IgD-negative memory B cell (primary cell): Measurements from ENCODE around the gene DOCK1. TPM values are rescaled to one million over a fixed set of nuclear protein-coding genes. Genes with fewer than 3 reads are reported as not detected.

ENCODE experiments used
- H3K27ac Mint-ChIP-seq, 3 donors: one replicate each; pipeline ENCODE4 v1.8.0; 2020 to 2022; ENCODE audit warnings: mild to moderate bottlenecking in 3 of 3, mixed read lengths in 3 of 3, moderate library complexity in 1 of 3
- H3K27me3 Mint-ChIP-seq: one replicate; pipeline ENCODE4 v1.8.0; 2021; ENCODE audit warnings: mixed read lengths
- H3K36me3 Mint-ChIP-seq: one replicate; pipeline ENCODE4 v1.8.0; 2020; ENCODE audit warnings: mild to moderate bottlenecking, mixed read lengths
- H3K4me1 Mint-ChIP-seq, 3 donors: one replicate each; pipeline ENCODE4 v1.8.0; 2020 to 2022; ENCODE audit warnings: mixed read lengths in 3 of 3, mild to moderate bottlenecking in 1 of 3
- H3K4me3 Mint-ChIP-seq, 4 donors: one replicate each; pipeline ENCODE4 v1.8.0; 2020 to 2022; ENCODE audit warnings: mild to moderate bottlenecking in 4 of 4, mixed read lengths in 4 of 4, moderate library complexity in 3 of 4
- H3K9me3 Mint-ChIP-seq, 3 donors: one replicate each; pipeline ENCODE4 v1.8.0; 2020 to 2021; ENCODE audit warnings: mixed read lengths in 3 of 3, mild to moderate bottlenecking in 1 of 3
- polyA plus RNA-seq: library from polyadenylated mRNA; unstranded; fragments of 300-500 nt; fragmentation: Illumina TruSeq; gene quantifications from one replicate; pipeline ENCODE4 v1.2.3, GENCODE V29; 2021

Gene DOCK1
- polyA plus RNA-seq, 1 donor from 2014 or later: not detected

DNA sequence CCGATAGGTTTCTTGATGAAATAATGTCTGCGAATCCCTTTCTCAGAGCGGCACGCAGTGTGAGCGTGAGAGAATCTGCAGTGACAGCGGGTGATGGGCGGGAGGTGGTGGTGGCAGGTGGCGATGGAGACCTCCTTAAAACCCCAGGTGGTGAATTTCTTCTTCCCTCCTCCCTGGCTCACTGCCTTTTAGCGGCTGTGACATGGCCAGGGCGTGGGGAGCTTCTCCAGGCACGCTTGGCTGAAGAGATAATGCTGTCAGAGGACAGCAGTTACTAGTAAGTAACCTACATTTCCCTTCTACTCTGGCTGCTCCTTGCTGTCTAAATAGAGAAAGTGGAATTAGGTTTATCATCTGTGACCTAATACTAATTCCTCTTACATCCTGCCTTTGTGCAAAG lies 432.6 kb downstream of the DOCK1 start:
- Mint-ChIP-seq H3K4me1 (no peaks in the 10 kb centered on the region), H3K36me3 (no peaks in the 10 kb centered on the region), H3K4me3 (no peak overlapping the region), H3K9me3 (no peaks in the 10 kb centered on the region), H3K27me3 (no peaks in the 10 kb centered on the region), H3K27ac (no peak overlapping the region)

DNA sequence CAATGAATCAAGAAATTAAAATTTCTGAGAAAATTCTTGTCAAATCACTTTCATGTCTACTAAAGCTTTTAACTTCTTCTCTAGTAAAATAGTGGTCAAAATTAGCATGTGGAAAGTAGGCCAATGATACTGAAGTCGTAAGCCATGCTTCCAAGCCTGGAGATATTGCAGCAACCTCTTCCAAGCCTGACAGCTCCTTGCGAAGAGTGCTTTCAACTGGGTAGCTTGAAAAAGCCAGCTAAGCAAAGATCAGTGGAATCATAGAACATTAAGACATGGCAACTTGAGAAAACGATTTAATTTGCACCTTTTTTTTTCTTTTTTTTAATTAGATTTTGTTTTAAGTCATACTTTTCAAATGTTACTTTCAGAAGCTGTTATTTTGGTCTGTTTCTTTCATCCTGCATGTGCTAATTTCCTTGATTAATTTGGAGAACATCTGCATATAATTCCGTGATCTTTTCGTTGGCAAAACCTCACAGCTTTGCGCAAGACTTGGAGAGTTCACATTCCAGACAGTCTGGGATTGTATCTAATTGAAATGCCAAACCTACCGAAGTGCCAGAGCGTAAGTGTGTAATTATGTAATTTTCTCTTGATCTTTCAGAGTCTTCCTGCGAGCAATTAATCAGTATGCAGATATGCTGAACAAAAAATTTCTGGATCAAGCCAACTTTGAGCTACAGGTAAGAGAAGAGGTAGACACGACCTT lies 433.3 kb downstream of the DOCK1 start:
- H3K27ac Mint-ChIP-seq: no peak overlapping the region
- no peaks in the 10 kb centered on the region for H3K9me3 Mint-ChIP-seq
- H3K36me3 Mint-ChIP-seq: no peaks in the 10 kb centered on the region
- no peaks in the 10 kb centered on the region for H3K27me3 Mint-ChIP-seq
- H3K4me1 Mint-ChIP-seq: no peaks in the 10 kb centered on the region
- no peak overlapping the region for H3K4me3 Mint-ChIP-seq

DNA sequence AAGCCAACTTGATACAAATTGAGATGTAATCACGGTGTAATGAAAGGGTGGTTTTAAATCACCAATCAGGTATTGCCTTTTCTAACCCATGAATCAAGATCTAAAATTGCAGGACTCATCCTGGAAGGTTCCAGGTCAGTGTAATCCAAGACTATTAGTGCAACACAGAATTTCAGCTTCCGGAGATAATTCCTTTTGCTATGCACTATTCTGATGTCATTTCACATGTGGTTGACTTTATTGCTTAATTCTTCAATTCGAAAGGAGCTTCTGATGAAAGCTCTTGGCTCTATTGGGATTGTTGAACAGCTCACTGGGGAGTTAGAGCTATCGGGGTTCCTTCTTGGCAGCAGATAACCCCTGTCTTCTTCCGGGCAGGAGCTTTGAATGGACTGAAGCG lies 438.6 kb downstream of the DOCK1 start:
- Mint-ChIP-seq H3K27me3 (no peaks in the 10 kb centered on the region), H3K9me3 (no peaks in the 10 kb centered on the region), H3K4me3 (no peak overlapping the region), H3K4me1 (no peaks in the 10 kb centered on the region), H3K27ac (no peak overlapping the region), H3K36me3 (no peaks in the 10 kb centered on the region)

DNA sequence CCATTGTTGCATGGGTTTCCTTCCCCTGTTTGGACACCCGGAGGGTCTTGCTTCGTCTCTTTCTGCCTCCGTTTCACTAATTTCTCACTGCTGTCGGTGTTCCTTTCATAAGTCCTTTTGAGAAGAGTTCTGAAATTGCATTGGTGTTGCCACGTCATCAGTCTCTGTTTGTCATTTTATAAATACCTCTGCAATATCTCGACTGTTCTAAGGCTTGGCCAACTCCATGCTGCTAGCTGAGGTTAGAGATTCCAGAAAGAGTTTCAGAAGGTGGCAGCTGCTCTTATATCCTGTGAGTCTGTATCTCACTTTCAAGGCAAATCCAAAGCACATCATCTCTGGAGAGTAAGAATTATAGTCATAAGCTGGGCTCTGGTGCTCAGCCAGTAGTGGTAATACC lies 439.1 kb downstream of the DOCK1 start:
- Mint-ChIP-seq H3K27ac (no peak overlapping the region), H3K27me3 (no peaks in the 10 kb centered on the region), H3K36me3 (no peaks in the 10 kb centered on the region), H3K9me3 (no peaks in the 10 kb centered on the region), H3K4me1 (no peaks in the 10 kb centered on the region), H3K4me3 (no peak overlapping the region)

DNA sequence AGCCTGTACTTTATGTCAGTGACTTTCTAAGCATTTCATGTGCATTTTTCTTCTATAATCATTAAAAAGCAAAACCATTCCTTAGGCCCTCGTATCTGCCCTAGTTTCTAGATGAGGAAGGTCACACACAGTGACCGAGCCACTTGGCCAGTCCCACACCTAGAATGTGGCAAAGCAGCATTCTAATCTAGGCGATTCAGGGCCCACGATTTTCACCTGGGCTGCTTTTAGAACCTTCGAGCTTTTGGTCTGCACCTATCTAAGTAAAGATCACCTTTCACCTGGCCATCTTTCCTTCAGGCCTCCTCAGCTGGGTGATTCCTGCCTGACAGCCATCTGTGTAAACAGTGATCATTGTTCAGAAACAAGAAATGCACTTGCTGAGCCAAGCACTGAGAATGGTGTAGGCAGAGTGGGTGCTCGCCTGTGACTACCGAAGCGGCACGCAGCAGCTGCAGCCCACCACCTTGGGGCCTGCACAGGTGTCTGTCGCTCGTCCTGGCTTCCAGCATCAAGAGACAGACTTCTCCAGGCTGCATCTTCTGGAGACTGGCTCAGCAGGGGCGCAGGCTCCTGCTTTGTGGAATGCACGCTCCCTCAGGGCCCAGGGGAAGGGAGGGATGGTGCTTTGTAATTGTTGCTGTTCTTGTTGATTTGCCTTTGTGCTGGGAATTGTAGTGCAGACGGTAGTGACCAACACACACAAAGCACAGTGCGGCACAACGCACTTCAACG lies 440.2 kb downstream of the DOCK1 start:
- no peak overlapping the region for H3K27ac Mint-ChIP-seq
- H3K36me3 Mint-ChIP-seq: no peaks in the 10 kb centered on the region
- no peaks in the 10 kb centered on the region for H3K27me3 Mint-ChIP-seq
- no peaks in the 10 kb centered on the region for H3K4me1 Mint-ChIP-seq
- H3K4me3 Mint-ChIP-seq: no peak overlapping the region
- no peaks in the 10 kb centered on the region for H3K9me3 Mint-ChIP-seq

DNA sequence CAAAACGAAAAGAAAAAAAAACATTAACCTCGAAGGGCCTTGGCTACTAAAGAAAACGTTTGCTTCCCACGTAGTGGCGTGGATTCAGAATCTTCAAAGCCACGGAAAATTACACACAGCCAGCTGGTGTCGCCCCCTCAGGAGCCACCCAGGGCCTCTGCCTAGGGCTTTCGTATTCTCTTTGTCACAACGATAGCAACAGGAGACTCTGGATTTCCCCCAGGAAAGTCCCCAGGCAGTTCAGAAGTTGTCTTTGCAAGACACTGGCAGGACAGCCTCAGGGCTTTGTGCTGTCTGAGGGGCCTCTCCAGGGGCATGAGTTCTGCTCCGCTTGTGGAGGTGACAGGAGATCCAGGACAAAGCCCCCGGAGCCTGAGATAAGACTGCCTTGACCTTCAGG lies 441.4 kb downstream of the DOCK1 start:
- no peaks in the 10 kb centered on the region for H3K9me3 Mint-ChIP-seq
- no peaks in the 10 kb centered on the region for H3K27me3 Mint-ChIP-seq
- H3K36me3 Mint-ChIP-seq: no peaks in the 10 kb centered on the region
- H3K27ac Mint-ChIP-seq: no peak overlapping the region
- H3K4me1 Mint-ChIP-seq: no peaks in the 10 kb centered on the region
- H3K4me3 Mint-ChIP-seq: no peak overlapping the region

DNA sequence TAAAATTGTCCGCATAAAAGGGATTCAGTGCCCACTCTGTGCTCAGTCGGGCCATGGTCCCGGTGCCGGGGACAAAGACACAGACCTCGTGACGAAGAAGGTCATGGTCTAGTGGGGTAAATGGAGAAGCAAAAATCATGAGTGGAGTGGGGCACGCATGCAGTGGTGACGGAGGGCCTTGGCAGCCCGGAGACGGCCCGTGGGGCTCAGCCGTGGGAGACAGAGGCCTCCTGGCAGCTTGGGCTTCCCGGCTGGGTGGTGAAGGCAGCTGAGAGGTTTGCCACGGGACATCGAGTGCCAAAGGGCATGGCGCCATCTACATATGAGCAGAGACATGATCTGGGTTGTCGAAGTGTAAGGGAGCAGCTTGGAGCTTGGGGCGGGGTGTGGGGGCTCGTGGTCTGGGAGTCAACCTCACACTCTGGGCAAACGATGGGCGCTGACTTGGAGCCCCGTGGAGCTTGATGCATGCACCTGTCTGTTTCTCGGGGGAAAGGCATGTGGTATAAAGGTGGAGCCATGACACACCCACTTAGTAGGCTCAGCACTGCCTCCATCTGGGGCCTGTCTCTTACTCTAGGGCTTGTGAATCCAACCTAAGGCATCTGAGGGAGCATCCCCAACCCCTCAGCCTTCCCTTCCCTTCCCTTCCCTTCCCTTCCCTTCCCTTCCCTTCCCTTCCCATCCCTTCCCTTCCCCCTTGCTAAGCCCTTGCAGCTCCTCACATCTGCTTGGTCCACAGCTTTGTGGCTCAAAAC lies 442.2 kb downstream of the DOCK1 start:
- Mint-ChIP-seq H3K36me3 (no peaks in the 10 kb centered on the region), H3K27ac (no peak overlapping the region), H3K27me3 (peaks cover 1% of the 10 kb centered on the region), H3K9me3 (no peaks in the 10 kb centered on the region), H3K4me3 (no peak overlapping the region), H3K4me1 (no peaks in the 10 kb centered on the region)

DNA sequence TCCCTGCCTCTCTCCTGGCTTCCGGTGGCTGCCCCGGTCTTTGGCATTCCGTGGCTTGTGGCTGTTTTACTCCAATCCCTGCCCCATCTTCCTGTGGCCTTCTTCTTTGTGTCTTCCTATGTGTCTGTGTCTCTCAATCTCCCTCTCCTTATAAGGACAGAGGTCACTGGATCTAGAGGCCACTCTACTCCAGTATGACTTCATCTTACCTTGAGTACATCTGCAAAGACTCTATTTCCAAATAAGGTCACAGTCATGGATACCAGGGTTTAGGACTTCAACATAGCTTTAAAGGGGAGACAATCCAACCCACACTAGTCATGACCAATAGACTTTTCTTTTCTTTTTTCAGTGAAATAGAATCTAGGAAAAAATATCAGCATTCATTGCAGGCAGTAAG lies 444.5 kb downstream of the DOCK1 start:
- Mint-ChIP-seq H3K4me3 (no peak overlapping the region), H3K36me3 (no peaks in the 10 kb centered on the region), H3K4me1 (no peaks in the 10 kb centered on the region), H3K27me3 (peaks cover 1% of the 10 kb centered on the region), H3K27ac (no peak overlapping the region), H3K9me3 (no peaks in the 10 kb centered on the region)

DNA sequence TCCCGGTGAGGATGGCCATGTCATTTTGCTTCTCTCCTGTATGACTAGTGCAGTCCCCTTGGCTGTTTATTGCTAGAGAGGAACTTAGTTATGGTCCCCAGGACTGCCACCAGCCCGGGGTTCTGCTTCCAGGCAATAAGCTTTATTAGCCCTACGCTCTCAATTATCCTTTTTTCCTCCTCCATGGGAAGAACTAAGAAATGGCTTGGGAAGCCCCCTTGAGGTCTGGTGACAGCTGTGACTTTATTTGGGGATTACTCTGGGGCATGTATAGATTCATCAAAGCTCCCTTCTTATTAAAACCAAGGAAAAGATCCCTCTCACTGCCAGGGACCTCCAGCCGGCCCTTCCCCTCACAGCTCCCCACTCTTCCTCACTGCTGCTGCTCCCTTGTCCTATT lies 446.3 kb downstream of the DOCK1 start:
- Mint-ChIP-seq H3K4me1 (no peaks in the 10 kb centered on the region), H3K4me3 (no peak overlapping the region), H3K9me3 (peaks cover 0 to 2% (median 0%) of the 10 kb centered on the region in 3 donors), H3K36me3 (no peaks in the 10 kb centered on the region), H3K27ac (no peak overlapping the region), H3K27me3 (peaks cover 1% of the 10 kb centered on the region)

DNA sequence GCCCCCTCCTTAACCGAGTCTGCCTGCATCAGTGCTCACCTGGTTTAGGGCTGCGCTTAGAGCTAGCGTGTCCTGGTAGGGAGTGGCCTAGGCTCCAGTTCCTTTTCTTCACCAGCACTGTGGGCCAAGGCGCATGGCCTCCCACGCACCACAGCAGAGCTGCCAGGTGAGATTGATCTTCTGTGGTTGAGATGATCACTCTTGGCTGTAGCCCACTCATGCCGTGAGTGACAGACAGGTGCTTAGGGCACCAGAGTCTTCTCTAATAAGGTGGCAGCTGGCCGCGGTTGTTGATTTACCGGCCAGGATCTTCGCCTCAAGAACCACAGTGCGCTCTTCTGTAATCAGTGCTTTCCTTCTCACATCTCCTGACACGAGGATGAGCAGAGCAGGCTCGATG lies 448.3 kb downstream of the DOCK1 start:
- peaks cover 0 to 2% (median 0%) of the 10 kb centered on the region in 3 donors for H3K9me3 Mint-ChIP-seq
- H3K27ac Mint-ChIP-seq: no peak overlapping the region
- peaks cover 1% of the 10 kb centered on the region for H3K27me3 Mint-ChIP-seq
- H3K36me3 Mint-ChIP-seq: no peaks in the 10 kb centered on the region
- H3K4me3 Mint-ChIP-seq: no peak overlapping the region
- no peaks in the 10 kb centered on the region for H3K4me1 Mint-ChIP-seq

DNA sequence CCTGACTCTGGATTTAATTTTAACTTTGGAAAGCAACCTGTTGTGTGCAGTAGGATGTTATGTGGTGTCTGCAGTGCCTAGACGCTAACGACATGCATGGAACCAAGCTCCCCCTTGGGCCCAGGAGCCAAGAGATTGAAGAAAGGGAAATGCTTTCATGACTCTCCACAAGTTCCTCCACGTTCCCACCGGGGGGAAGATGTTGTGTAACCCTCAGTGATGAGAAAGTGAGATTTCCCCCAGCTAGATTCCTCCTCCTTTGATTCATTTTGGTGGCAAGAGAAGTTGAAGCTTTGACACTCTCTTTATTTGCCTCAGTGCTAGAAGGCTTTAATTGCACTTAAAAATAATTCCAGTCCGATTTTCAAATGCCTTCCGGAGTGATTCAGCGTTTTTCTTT lies 449.0 kb downstream of the DOCK1 start:
- H3K27ac Mint-ChIP-seq: no peak overlapping the region
- no peak overlapping the region for H3K4me3 Mint-ChIP-seq
- H3K27me3 Mint-ChIP-seq: peaks cover 1% of the 10 kb centered on the region
- H3K4me1 Mint-ChIP-seq: no peaks in the 10 kb centered on the region
- H3K36me3 Mint-ChIP-seq: no peaks in the 10 kb centered on the region
- H3K9me3 Mint-ChIP-seq: peaks cover 0 to 2% (median 0%) of the 10 kb centered on the region in 3 donors

DNA sequence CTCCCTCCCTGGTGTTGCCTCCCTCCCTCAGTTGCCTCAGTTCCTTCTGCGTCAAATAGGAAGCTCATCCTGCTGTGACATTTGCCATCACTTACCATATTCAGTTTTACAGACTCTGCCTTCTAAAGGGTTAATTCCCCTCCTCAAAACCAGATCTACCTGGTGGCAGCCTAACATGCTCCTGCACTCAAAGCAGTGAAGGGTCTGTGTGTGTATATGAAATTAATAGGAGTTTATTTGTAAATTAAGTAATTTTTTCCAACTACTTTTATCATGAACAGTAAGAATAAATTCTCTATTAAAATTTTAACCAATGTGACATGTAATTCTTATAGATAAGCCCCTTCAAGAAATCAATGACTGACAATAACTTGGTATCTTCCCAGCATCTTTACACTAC lies 449.8 kb downstream of the DOCK1 start:
- no peaks in the 10 kb centered on the region for H3K36me3 Mint-ChIP-seq
- H3K4me1 Mint-ChIP-seq: no peaks in the 10 kb centered on the region
- H3K27me3 Mint-ChIP-seq: peaks cover 1% of the 10 kb centered on the region
- H3K9me3 Mint-ChIP-seq: peaks cover 0 to 2% (median 1%) of the 10 kb centered on the region in 3 donors
- no peak overlapping the region for H3K27ac Mint-ChIP-seq
- no peak overlapping the region for H3K4me3 Mint-ChIP-seq

DNA sequence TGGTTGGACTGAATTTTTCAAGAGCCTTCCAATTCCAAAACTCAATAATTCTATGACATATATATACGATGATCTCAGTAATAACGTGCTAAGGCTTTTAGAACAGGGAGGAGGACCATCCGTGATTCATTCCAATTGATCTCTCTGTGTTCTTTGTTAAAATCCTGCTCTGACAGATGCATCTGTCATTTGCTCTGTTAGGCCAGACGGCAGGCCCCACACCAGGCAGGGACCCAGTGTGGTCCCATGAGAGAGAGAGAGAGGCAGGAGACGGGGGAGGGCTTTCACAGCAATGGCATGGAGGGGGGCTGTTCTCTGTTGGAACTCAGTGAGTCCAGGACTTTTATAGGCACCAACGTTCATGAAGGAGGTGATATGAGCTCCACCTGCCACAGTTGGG lies 451.1 kb downstream of the DOCK1 start:
- Mint-ChIP-seq H3K27ac (no peak overlapping the region), H3K36me3 (no peaks in the 10 kb centered on the region), H3K27me3 (peaks cover 1% of the 10 kb centered on the region), H3K4me1 (no peaks in the 10 kb centered on the region), H3K9me3 (peaks cover 0 to 4% (median 1%) of the 10 kb centered on the region in 3 donors), H3K4me3 (no peak overlapping the region)

DNA sequence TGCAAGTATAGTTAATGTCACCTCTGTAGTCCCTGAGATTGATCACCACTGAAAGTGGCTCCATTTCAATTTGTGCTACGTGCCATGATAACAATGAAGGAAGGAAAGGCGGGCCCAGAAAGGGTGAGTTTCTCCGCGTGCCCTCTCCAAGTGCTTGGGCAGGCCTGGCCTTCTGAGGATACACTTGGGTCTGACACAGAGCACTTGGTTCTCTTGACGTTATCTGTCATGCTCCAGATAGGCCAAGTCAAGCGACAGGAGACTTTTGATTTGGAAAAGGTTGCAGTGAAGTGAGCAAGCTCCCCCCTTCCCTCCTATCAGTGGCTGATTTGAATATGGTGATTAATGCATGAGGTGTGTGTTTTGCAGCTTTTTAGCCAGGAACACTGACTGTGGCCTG lies 452.0 kb downstream of the DOCK1 start:
- Mint-ChIP-seq H3K27me3 (no peaks in the 10 kb centered on the region), H3K9me3 (peaks cover 0 to 4% (median 1%) of the 10 kb centered on the region in 3 donors), H3K27ac (no peak overlapping the region), H3K4me1 (no peaks in the 10 kb centered on the region), H3K4me3 (no peak overlapping the region), H3K36me3 (no peaks in the 10 kb centered on the region)

DNA sequence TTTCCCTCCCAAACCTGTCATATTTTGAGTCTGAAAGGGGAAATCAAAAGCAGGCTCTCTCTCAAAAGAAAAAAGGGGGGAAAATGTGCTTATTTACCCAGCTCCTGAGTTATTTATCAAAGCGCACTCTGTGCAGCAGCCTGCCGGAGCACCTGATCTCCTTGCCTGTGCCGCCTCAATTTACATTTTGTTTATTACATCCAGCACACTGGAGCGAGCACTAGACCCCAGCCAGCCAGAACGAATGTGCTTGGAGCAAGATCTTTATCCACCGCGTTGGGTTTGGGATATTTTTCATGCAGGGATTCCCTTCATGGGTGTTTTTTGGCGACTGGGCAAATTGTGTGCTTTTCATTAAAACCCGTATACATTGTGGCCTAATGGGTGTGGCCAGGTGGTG lies 453.1 kb downstream of the DOCK1 start:
- H3K27me3 Mint-ChIP-seq: no peaks in the 10 kb centered on the region
- peaks cover 0 to 4% (median 1%) of the 10 kb centered on the region in 3 donors for H3K9me3 Mint-ChIP-seq
- H3K36me3 Mint-ChIP-seq: no peaks in the 10 kb centered on the region
- no peak overlapping the region for H3K27ac Mint-ChIP-seq
- H3K4me3 Mint-ChIP-seq: no peak overlapping the region
- H3K4me1 Mint-ChIP-seq: no peaks in the 10 kb centered on the region
